IMR-90 (cell line): Measurements from ENCODE around the gene PDGFD.

Experiments used
- CTCF ChIP-seq: conservative IDR thresholded peaks from 2 replicates; pipeline ENCODE4 v1.5.1; 2012; ENCODE audit warnings: mild to moderate bottlenecking, low read depth, low read length, improper control_type of control experiment
- FOS ChIP-seq: fragments of 150-350 bp; IDR thresholded peaks from 2 replicates; pipeline ENCODE4 v1.6.1; 2016; ENCODE audit warnings: low read depth, low read length
- MAFK ChIP-seq: IDR thresholded peaks from 2 replicates; pipeline ENCODE4 v1.6.1; 2012; ENCODE audit warnings: low read depth, low read length, improper control_type of control experiment
- MXI1 ChIP-seq: IDR thresholded peaks from 2 replicates; pipeline ENCODE4 v1.6.1; 2012; ENCODE audit warnings: low read depth, mild to moderate bottlenecking, low read length, moderate library complexity, borderline replicate concordance
- NFE2L2 ChIP-seq: fragments of 150-350 bp; IDR thresholded peaks from 2 replicates; pipeline ENCODE4 v1.6.1; 2016; ENCODE audit warnings: low read depth, mild to moderate bottlenecking, low read length
- POLR2A ChIP-seq: IDR thresholded peaks from 2 replicates; pipeline ENCODE4 v1.6.1; 2012; ENCODE audit warnings: mild to moderate bottlenecking, low read depth, low read length
- RAD21 ChIP-seq: IDR thresholded peaks from 2 replicates; pipeline ENCODE4 v1.6.1; 2012; ENCODE audit warnings: low read length, improper control_type of control experiment
- RFX5 ChIP-seq: IDR thresholded peaks from 2 replicates; pipeline ENCODE4 v1.8.0; 2012; ENCODE audit warnings: low read depth, mild to moderate bottlenecking, low read length, moderate library complexity

DNA sequence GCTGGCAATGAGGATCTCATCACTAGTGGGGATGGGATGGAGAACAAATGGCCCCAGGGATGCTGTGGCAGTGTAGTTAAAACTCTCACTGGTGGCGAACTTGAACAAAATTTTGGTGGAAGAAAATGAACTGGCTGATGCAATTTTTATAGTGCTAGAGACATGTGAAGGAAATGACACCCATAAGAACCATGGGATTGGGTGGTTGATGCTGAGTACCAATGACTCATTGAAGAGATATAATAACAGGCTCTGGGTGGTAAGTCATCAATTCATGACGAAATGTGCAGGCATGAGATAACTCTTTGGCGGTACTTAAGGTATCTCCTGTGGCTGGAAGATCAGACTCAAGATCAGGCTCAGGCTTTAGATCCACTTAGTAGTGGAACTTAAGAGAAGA, 300.4 kb downstream of the PDGFD start:
- TF ChIP-seq CTCF (no peak), POLR2A (no peak), RFX5 (no peak), NFE2L2 (no peak), MAFK (no peak), FOS (peak; percentile 54; the same call in 1 of the 2 replicates), MXI1 (no peak), RAD21 (no peak)
